GM19035 (cell line): ENCODE data around the gene CDK17.
"Not testable (repeated sequence)": the region's sequence is repeated elsewhere in the genome, so short reads cannot be mapped to it uniquely, and the experiment has no call there.

Source experiments
- ATAC-seq: cut with Tn5 transposase; IDR thresholded peaks from one replicate; pipeline ENCODE4 v1.9.1; 2021; ENCODE audit not compliant: unreplicated experiment

The CDK17 gene

GRCh38 chr12:96323906-96324305, 76.3 kb downstream of the CDK17 start:
- no peak for ATAC-seq

- no peak for ATAC-seq
These were observed 77.5 kb downstream of the CDK17 start for GRCh38 chr12:96322720-96323119.

- ATAC-seq = no peak
These were observed 78.3 kb downstream of the CDK17 start for GRCh38 chr12:96321941-96322340.

GRCh38 chr12:96317801-96318200, 82.4 kb downstream of the CDK17 start:
- ATAC-seq = not testable (repeated sequence)

GRCh38 chr12:96315741-96316481, 84.3 kb downstream of the CDK17 start:
- ATAC-seq = not testable (repeated sequence)

GRCh38 chr12:96314723-96315122, 85.5 kb downstream of the CDK17 start:
- ATAC-seq = no peak

GRCh38 chr12:96313606-96314005, 86.6 kb downstream of the CDK17 start:
- no peak for ATAC-seq

- ATAC-seq = no peak
These were observed 89.0 kb downstream of the CDK17 start for GRCh38 chr12:96311191-96311590.

GRCh38 chr12:96310067-96310466, 90.2 kb downstream of the CDK17 start:
- ATAC-seq = no peak

- no peak for ATAC-seq
These were observed 91.4 kb downstream of the CDK17 start for GRCh38 chr12:96308881-96309280.

GRCh38 chr12:96305665-96306064, 94.6 kb downstream of the CDK17 start:
- no peak for ATAC-seq

- ATAC-seq = no peak
These were observed 96.6 kb downstream of the CDK17 start for GRCh38 chr12:96303653-96304052.

- ATAC-seq = no peak
These were observed 97.4 kb downstream of the CDK17 start for GRCh38 chr12:96302687-96303310.

GRCh38 chr12:96301732-96302131, 98.5 kb downstream of the CDK17 start:
- ATAC-seq = no peak

GRCh38 chr12:96300064-96300463, 100.2 kb downstream of the CDK17 start:
- ATAC-seq = no peak

GRCh38 chr12:96297504-96297903, 102.7 kb downstream of the CDK17 start:
- no peak for ATAC-seq

GRCh38 chr12:96295532-96296160, 104.6 kb downstream of the CDK17 start:
- no peak for ATAC-seq

GRCh38 chr12:96294831-96295230, 105.4 kb downstream of the CDK17 start:
- no peak for ATAC-seq

GRCh38 chr12:96293093-96293492, 107.1 kb downstream of the CDK17 start:
- ATAC-seq = no peak

GRCh38 chr12:96289067-96289466, 111.2 kb downstream of the CDK17 start:
- no peak for ATAC-seq

- no peak for ATAC-seq
These were observed 115.1 kb downstream of the CDK17 start for GRCh38 chr12:96285158-96285557.

GRCh38 chr12:96274331-96274730, 125.9 kb downstream of the CDK17 start:
- ATAC-seq = peak; percentile 50
